ENCODE measurements around the gene CPNE8. TPM values are rescaled to one million over a fixed set of nuclear protein-coding genes. Genes with fewer than 3 reads are reported as not detected.

Gene CPNE8
- total and polyA plus RNA-seq, 9 donors, result 4.6 to 16.1 (median 9.5) TPM

DNA sequence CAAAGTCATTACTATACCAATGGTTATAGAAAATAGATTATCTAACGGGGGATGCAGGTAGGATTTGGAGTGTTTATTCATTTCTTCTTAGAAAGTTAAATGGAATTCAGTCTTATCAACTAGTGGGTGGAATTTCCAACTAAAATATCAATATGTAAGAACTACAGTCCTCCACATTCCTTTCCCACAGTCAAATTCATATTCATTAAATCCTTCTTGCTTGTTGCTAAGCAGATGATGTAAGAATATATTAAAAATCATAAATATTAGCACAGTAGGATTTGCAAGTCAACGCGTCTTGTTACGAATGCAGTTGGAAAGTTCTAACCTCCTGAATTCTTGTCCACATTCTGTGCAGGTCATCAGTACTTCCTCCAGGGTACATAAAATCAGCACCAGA, 259.2 kb downstream of the CPNE8 start:
- TF ChIP-seq POLR2A (IDR thresholded peaks at IDR 0.05) (no peak), EP300 (IDR thresholded peaks at IDR 0.05) (no peak)
- TF ChIP-seq, protein P1, sequence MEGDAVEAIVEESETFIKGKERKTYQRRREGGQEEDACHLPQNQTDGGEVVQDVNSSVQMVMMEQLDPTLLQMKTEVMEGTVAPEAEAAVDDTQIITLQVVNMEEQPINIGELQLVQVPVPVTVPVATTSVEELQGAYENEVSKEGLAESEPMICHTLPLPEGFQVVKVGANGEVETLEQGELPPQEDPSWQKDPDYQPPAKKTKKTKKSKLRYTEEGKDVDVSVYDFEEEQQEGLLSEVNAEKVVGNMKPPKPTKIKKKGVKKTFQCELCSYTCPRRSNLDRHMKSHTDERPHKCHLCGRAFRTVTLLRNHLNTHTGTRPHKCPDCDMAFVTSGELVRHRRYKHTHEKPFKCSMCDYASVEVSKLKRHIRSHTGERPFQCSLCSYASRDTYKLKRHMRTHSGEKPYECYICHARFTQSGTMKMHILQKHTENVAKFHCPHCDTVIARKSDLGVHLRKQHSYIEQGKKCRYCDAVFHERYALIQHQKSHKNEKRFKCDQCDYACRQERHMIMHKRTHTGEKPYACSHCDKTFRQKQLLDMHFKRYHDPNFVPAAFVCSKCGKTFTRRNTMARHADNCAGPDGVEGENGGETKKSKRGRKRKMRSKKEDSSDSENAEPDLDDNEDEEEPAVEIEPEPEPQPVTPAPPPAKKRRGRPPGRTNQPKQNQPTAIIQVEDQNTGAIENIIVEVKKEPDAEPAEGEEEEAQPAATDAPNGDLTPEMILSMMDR (IDR thresholded peaks at IDR 0.05), result no peak
- Histone ChIP-seq H3K4me1 (ENCODE audit: insufficient read depth) (no peaks in the 10 kb centered on the region), H3K27me3 (no peaks in the 10 kb centered on the region), H3K9me3 (no peaks in the 10 kb centered on the region), H3K27ac (no peak overlapping the region), H3K4me3 (no peak overlapping the region), H3K36me3 (no peaks in the 10 kb centered on the region)
- WGBS, 3 donors, result 14 to 60% (median 34%) methylated on average over 4 of the region's 4 CpGs
- DNase-seq, result no peak
- intact Hi-C loops (cut with DNase I), result no loop called here

GRCh38 chr12:38639625-38640024, 265.8 kb downstream of the CPNE8 start:
- no peak for TF ChIP-seq EP300 (IDR thresholded peaks at IDR 0.05)
- no peak for TF ChIP-seq POLR2A (IDR thresholded peaks at IDR 0.05)
- TF ChIP-seq, protein P1 (IDR thresholded peaks at IDR 0.05), result no peak
- Histone ChIP-seq H3K4me3 (no peak overlapping the region), H3K27ac (no peak overlapping the region), H3K27me3 (no peaks in the 10 kb centered on the region), H3K9me3 (no peaks in the 10 kb centered on the region), H3K36me3 (no peaks in the 10 kb centered on the region), H3K4me1 (ENCODE audit: insufficient read depth) (no peaks in the 10 kb centered on the region)
- intact Hi-C loops (cut with DNase I), result no loop called here
- WGBS, 3 donors, result 71 to 86% (median 85%) methylated on average over 7 of the region's 7 CpGs
- DNase-seq, result no peak

DNA sequence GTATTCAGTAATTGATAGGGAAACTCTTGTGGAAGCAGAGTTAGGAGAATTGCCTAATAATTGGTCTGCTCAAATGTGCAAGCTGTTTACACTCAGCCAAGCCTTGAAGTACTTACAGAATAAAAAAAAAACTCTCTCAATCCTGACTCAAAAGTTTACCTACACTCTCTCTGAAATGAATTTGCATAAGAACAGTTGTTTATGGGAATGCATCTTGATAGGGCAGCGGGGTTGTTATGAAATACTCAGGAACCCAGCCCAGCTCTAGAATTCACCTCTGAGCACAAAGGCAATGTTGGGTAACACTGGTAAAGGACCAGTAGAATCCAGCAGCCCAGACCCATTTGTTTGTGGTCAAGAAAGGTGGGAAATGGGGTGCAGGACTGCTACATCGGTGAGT, 267.0 kb downstream of the CPNE8 start:
- intact Hi-C loops (cut with DNase I), result no loop called here
- no peak for DNase-seq
- Histone ChIP-seq H3K9me3 (no peaks in the 10 kb centered on the region), H3K27ac (no peak overlapping the region), H3K36me3 (no peaks in the 10 kb centered on the region), H3K27me3 (no peaks in the 10 kb centered on the region), H3K4me1 (ENCODE audit: insufficient read depth) (no peaks in the 10 kb centered on the region), H3K4me3 (no peak overlapping the region)
- WGBS, 3 donors, result 84 to 88% (median 85%) methylated on average over 2 of the region's 2 CpGs
- no peak for TF ChIP-seq EP300 (IDR thresholded peaks at IDR 0.05)
- TF ChIP-seq, protein P1 (IDR thresholded peaks at IDR 0.05), result no peak
- TF ChIP-seq POLR2A (IDR thresholded peaks at IDR 0.05), result no peak

DNA sequence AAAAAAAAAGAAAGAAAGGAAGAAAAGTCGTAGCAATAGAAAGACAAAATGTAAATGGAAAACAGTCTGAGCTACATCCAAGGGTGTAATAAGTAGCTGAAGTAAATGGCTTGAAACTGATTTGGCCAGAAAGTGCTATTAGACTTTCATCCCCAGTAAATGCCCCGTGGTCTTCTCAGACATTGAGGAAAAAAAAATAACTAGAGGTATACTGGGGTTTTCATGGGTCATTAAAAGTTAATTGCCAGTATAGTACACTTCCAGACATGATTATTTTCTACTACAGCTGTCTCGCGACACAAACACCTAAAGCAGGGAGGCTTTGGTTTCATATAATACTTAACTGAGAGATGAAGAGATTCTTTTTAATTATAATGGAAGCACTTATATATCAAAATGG, 271.9 kb downstream of the CPNE8 start:
- H3K27me3 ChIP-seq, result no peaks in the 10 kb centered on the region
- whole genome bisulfite sequencing, 3 donors, result 34 to 55% (median 53%) methylated on average over 4 of the region's 4 CpGs
- no peak overlapping the region for H3K4me3 ChIP-seq
- H3K4me1 ChIP-seq (ENCODE audit: insufficient read depth), result no peaks in the 10 kb centered on the region
- no peak for DNase-seq
- TF ChIP-seq POLR2A (IDR thresholded peaks at IDR 0.05) (no peak), EP300 (IDR thresholded peaks at IDR 0.05) (no peak)
- TF ChIP-seq, protein P1 (IDR thresholded peaks at IDR 0.05), result no peak
- no peak overlapping the region for H3K27ac ChIP-seq
- H3K36me3 ChIP-seq, result no peaks in the 10 kb centered on the region
- intact Hi-C loops (cut with DNase I), result no loop called here
- no peaks in the 10 kb centered on the region for H3K9me3 ChIP-seq

DNA sequence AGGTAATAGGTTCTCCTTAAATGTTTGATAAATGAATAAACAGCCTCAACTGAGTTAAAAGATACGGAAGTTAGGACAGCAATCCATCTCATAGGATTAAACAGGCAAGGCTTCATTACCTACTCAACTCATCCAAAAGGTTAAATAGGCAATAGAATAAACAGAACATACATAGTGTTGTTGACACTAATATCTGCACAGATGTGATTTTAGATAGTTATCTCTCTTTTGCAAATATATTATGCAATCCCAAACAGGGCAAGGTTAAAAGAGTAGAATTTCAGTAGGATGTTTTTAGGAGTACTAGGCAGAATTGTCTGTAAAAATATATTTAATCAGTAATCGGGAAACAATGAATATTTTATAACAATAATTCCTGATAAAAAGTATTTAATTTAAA, 276.3 kb downstream of the CPNE8 start:
- Histone ChIP-seq H3K4me3 (no peak overlapping the region), H3K27ac (no peak overlapping the region), H3K9me3 (no peaks in the 10 kb centered on the region), H3K4me1 (ENCODE audit: insufficient read depth) (no peaks in the 10 kb centered on the region), H3K36me3 (no peaks in the 10 kb centered on the region), H3K27me3 (no peaks in the 10 kb centered on the region)
- TF ChIP-seq, protein P1 (IDR thresholded peaks at IDR 0.05), result no peak
- TF ChIP-seq EP300 (IDR thresholded peaks at IDR 0.05) (no peak), POLR2A (IDR thresholded peaks at IDR 0.05) (no peak)
- intact Hi-C loops (cut with DNase I), result no loop called here
- 80 to 89% (median 85%) methylated on average over 2 of the region's 2 CpGs for WGBS, 3 donors
- no peak for DNase-seq

Data from ovary (tissue), 9 donors.